Inferior parietal cortex (tissue), 1 donor: ENCODE results near the gene CARD11.
"Not testable (repeated sequence)": the region's sequence is repeated elsewhere in the genome, so short reads cannot be mapped to it uniquely, and the experiment has no call there.

ENCODE experiments used
- DNase-seq: peaks from one replicate; pipeline ENCODE4 v3.0.0-alpha.2; 2016; ENCODE audit errors: extremely low spot score

The CARD11 gene

GRCh38 chr7:2926120-2926895, 117.4 kb downstream of the CARD11 start:
- no peak for DNase-seq

DNA sequence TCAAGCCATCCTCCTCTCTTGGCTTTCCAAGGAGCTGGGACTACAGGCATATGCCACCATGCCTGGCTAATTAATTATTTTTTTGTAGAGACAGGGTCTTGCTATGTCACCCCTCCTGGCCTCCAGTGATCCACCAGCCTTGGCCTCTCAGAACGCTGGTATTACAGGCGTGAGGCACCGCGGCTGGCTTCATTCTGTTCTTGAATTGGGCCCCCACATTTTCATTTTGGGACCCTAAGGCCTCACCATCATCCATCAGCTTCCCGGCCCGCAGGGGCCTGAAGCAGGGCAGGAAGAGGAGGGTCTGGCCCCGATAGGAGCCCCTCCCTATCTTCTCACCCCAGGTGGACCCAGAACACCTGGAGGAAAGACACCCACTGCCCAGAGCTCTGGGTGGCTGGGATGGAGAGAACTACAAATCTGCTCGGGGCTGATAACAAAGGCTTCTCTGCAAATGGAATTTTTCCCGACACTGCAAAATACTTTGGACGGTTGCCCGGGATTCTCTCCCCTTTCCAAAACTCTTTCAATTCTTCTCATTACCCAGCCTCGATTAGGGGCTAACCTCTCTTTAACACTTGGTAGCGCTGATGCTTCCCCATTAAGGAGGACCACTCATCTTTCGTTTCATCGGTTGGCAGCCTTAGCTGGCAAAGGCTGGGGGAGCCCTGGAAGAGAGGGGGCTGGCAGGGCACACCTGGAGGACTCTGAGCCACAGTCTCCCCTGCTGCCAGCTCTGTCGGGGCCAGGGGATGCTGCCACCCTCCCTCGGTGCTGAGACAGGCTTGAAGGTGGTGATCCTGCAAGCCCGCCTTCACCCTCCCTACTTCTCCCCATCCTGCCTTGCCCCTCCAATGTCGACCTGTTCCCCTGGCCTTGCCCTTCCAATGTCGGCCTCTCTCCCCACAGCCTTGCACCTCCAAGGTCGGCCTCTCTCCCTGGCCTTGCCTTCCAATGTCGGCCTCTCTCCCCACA, 118.5 kb downstream of the CARD11 start:
- DNase-seq: no peak

DNA sequence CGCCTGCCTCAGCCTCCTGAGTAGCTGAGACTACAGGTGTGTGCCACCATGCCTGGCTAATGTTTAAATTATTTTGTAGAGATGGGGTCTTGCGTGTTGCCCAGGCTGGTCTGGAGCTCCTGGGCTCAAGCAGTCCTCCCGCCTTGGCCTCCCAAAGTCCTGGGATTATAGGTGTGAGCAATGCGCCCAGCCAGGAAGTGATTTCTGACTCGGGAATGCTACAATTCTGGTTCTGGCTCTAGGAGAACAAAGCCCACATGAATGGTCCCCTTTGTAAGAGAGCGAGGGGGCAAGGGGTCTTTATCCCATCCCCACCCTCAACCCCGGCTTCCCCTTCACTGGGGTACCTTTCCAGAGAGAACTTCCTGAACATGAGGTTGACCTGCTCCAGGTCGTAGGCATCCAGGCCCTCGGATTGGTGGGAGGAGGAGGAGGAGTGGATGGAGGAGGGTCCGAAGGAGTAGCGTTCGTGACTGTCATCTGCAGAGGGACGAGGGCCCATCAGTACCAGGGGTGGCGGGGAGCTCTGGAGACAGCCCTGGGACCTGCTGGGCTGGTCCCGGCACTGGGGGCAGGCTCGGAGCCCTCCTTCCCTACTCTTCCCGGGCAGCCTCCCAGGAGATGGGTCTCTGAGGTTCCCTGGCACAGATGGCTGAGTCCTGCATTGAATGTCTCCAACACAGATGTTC, 119.6 kb downstream of the CARD11 start:
- no peak for DNase-seq

DNA sequence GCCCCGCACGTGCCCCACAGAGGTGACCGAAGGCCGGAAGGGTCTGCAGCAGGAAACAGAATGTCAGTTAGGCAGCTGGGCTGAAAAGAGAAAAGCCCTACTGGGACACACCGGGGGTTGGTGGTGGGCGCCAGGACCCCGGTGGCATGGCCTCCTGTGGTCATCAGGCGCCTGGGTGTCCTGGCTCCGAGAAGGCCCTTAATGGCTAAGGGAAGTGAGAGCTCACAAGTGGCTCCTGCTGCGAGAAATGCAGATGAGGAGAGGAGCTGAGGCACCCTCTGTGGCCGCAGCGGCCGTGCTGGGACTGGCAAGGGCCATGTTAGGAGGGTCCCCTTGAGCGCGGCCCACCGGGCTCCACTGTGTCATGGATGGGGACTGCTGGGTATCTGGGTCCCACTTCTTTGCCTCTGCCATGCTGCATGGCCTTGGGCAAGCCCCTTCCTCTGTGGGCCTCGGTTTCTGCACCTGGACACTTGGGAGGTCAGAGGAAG, 120.3 kb downstream of the CARD11 start:
- DNase-seq: no peak

DNA sequence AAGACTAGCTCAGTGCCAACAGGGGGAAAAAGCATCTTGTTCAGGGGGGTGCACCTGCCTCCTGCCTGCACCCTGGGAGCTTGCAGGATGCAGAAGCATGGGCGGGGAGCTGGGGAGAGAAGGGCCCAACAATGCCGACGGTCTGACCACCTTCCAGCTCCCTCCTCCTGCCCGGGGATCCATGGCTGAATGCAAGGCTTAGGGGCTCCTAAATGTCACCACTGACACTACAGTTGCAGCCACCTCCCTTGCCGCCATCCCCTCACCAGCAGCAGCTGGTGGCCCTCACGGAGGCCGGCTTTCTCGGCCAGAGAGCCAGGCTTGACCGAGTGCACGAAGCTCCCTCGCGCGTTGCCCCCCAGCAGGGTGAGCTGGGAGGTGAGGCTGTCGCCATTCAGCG, 120.8 kb downstream of the CARD11 start:
- no peak for DNase-seq

- DNase-seq: no peak
Measured at GRCh38 chr7:2922348-2922691, 121.3 kb downstream of the CARD11 start.

DNA sequence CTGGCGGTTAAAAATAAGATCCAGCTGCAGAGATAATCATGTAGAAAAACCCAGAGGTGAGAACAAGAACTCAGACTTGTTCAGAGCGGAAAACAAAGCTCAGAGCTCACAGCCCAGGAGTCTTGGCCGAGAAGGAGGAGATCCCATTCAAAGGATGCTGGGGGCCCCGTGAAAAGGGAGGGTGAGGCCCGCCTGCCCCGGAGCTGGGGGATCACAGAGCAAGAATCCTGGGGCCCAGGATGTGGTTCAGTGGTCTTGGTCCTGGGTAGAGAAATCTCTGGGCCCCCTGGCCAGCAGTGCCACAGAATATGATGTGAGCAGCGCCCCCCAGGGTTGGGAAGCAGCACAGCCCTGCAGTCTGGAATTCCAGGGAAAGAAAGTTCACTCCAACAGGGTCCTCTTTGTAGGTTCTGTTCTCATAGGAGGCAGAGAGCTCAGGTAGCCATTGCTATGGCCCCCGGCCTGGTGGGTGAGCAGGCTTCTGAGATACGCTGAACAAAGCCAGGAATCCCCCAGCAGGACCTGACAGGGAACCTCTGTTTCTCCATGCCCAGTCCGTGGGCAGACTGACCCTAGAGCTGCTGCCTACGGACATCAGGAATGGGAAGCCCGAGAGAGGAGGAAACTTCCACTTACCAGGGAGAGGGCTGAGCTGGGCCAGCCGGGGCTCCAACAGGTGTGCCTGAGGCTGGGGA, 121.9 kb downstream of the CARD11 start:
- no peak for DNase-seq

DNA sequence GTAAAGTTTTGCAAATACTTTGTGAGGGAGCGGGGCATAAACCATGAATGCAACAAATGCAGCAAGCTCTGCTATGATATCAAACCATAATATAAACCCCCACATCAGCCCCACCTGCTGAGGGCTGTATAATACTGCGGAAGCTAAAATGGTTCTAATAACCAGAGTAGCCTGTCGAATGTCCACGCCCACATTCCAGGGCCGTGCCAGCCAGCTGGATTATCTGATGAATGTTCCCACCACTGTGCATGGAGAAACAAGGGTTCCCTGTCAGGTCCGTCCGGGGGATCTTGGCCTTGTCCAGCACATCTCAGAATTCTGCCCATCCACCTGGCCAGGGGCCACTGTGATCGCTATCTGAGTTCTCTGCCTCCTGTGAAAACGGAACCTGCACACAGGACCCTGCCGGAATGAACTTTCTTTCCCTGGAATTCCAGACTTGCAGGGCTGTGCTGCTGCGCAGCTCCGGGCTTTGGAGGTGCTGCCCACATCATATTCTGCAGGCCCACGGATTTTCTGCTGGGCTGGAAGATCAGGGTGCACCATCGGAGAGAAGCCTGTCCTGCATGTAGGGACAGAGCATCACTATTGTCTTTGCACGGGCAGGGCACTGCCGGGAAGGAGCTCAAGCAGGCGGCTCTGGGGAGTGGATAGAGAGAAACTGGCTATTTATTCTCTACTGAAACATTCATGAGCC, 122.6 kb downstream of the CARD11 start:
- DNase-seq: peak; percentile 5

GRCh38 chr7:2920480-2920879, 123.2 kb downstream of the CARD11 start:
- DNase-seq: not testable (repeated sequence)

DNA sequence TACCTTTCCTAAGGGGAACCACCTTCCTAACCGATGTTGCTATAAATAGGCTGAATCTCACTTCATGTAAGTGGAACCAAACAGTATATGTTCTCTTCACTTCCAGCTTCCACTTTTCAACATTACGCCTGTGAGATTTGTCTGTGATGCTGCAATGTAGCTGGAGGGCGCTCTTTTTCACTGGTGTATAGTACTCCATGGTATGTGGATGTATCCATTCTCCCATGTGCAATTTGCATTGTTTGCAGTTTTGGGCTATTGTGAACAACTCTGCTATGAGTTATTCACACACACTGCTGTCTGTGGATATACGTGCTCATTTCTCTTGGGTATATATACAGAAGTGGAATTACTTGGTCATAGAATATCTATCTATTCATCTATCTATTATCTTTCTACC, 123.6 kb downstream of the CARD11 start:
- DNase-seq: no peak

GRCh38 chr7:2919256-2919655, 124.4 kb downstream of the CARD11 start:
- DNase-seq: no peak

DNA sequence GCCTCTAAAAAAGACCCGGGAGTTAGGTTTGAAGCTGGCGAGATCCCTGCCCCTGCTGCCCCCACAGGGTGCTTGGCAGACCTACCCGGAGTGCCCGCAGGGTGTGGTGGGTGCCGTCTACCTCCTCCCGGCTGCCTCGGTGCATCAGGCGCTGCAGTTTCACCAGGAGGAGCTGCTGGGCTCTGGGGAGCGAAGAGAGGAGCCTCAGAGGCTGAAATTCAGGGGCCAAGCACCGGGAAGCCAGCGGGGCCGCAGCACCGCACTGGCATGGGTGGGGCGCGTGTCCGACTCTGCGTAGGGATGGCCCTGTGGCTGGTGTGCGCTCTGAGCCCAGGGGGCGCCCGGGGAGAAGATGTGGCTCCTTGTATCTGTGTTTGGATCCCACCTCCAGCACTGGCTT, 125.3 kb downstream of the CARD11 start:
- no peak for DNase-seq

DNA sequence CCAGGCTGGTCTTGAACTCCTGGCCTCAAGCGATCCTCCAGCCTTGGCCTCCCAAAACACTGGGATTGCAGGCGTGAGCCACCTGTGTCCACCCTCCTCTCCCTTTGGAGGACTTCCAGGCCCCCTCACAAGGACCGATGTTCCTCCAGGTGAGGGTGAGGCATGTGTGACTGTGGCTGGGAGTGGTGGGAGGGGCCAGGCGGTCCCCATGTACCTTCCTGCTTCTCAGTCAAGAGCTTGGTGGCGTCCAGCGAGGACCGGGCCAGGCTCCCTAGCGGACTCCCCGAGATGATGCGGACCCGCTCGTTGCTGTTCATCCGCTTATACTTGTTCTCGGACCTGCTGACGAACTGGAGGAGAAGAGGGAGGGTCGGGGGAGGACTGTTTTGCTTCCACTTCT, 128.6 kb downstream of the CARD11 start:
- no peak for DNase-seq

DNA sequence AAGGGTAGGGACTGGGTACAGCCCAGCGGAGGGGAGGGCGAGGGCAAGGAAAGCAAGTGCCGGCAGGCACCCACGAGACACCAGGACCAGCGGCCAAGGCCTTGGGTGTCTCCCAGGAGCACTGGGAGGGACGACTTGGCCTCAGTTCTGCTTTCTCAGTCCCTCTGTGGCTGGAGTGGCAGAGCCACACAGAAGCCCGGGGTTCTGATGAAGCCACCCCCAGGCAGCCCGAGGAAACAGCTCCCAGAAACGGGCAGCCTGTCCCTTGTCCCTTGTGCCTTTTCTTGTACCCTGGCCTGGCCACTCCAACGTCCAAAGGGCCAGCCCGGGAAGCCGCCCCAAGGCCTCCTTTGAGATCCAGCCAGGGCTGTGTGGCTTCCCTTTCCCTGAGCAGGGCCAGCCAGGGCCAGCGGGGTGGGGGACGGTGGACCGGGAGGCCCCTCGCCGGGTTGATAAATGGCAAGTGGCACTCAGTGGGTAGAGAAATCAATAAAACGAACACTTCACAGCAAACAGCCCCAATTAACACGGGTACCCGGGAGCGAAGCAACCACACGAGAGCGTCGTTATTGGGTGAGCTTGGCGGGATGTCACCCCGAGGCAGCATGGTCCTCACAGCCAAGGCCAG, 129.8 kb downstream of the CARD11 start:
- DNase-seq: no peak

GRCh38 chr7:2912684-2913439, 130.8 kb downstream of the CARD11 start:
- no peak for DNase-seq

- no peak for DNase-seq
Measured at GRCh38 chr7:2911466-2911865, 132.2 kb downstream of the CARD11 start.

DNA sequence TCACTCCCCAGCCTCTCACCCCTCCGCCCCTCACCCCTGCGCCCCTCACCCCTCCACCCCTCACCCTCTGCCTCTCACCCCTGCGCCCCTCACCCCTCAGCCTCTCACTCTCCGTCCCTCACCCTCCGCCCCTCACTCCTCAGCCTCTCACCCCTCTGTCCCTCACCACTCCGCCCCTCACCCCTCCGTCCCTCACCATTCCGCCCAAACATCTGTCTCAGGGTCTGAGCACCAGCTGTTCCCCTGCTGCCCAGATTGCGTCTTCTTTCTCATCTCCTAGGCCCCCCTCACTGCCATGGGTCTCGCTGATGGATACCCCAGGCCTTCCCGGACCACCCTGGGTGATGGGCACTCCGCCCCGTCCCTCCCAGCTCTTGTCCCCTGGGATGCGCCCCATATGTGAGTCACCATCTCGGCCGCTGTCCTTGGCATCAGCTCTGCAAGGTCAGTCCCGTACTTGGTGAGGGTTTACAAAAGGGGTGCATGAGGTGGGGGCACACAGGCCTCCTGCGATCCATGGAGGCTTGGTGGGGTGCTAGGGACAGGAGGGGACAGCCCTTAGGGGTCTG, 134.1 kb downstream of the CARD11 start:
- DNase-seq: no peak

- no peak for DNase-seq
Measured at GRCh38 chr7:2909043-2909442, 134.6 kb downstream of the CARD11 start.

DNA sequence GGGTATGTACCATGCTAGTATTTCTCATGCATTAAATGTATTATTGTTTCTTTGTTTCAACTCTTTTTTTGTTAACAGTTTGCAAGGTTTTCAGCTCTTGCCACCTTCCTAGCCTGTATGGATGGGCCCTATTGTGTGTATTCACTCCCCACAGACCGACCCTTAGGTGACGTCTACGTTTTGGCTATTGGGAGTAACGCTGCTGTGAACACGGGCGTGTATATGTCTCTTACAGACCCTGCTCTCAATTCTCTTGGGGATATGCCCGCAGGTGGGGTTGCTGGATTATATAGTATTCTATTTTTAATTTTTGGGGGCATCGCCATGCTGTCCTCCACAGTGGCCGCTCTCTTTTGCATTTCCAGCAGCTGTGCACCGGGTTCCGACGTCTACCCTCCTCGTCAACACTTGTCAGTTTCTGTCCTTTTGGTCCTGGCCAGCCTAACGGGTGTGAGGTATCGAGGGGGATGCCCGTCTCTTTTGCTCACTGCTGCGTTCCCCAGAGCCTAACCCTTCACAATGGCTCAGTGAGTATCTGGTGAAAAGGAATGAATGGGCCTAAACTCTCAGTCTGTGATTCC, 135.5 kb downstream of the CARD11 start:
- no peak for DNase-seq
